Tibial artery (tissue), 4 donors: ENCODE measurements around the gene RAB1B.
"Not testable (repeated sequence)": the region's sequence is repeated elsewhere in the genome, so short reads cannot be mapped to it uniquely, and the experiment has no call there.

Experiments
- DNase-seq, 2 donors: peaks; one replicate each; pipeline ENCODE4 v3.0.0-alpha.2; 2019
- H3K27ac ChIP-seq, 2 donors: fragments of 200-600 bp; sonication (generic) in 1 of 2; 1 replicate in 1 of 2; 2 replicates in 1 of 2; pipeline ENCODE4 v1.5.1; 2018 to 2019; ENCODE audit warnings: mild to moderate bottlenecking in 1 of 2
- H3K27me3 ChIP-seq, 2 donors: fragments of 200-600 bp; sonication (generic) in 1 of 2; one replicate each; pipeline versions ENCODE4 v1.5.1 to v1.6.0; 2016 to 2019
- H3K36me3 ChIP-seq, 3 donors: fragments of 200-600 bp; sonication (generic) in 2 of 3; one replicate each; pipeline ENCODE4 v1.5.1; 2016 to 2019; ENCODE audit warnings: mild to moderate bottlenecking in 2 of 3
- H3K4me1 ChIP-seq, 4 donors: fragments of 200-600 bp; sonication (generic) in 2 of 4; 1 replicate in 3 of 4; 2 replicates in 1 of 4; pipeline ENCODE4 v1.5.1; 2016 to 2019
- H3K4me3 ChIP-seq, 2 donors: fragments of 200-600 bp; sonication (generic) in 1 of 2; 1 replicate in 1 of 2; 2 replicates in 1 of 2; pipeline ENCODE4 v1.5.1; 2018 to 2019; ENCODE audit warnings: mild to moderate bottlenecking in 2 of 2
- H3K9me3 ChIP-seq, 3 donors: fragments of 200-600 bp; sonication (generic) in 1 of 3; one replicate each; pipeline ENCODE4 v1.5.1; 2016 to 2019
- intact Hi-C: fragments of 100-400 bp; cut with DNase I; formaldehyde crosslinking; loops from one replicate; pipeline ENCODE4 v1.15.0; 2023; ENCODE audit warnings: low total_unique reads
- TF ChIP-seq, protein P1 (sequence below), 2 experiments: fragments of 200-600 bp in 1 of 2; fragments of 450-650 bp in 1 of 2; IDR thresholded peaks; one replicate each; pipeline ENCODE4 v1.5.1; 2017 to 2019; ENCODE audit warnings: antibody characterized with exemption in 2 of 2, mild to moderate bottlenecking in 1 of 2, moderate library complexity in 1 of 2

RAB1B gene

GRCh38 chr11:66310324-66310723 lies 41.9 kb downstream of the RAB1B start:
- peaks cover 0 to 16% of the 10 kb centered on the region in 2 donors for H3K27me3 ChIP-seq
- DNase-seq: no peak
- H3K9me3 ChIP-seq: no peaks in the 10 kb centered on the region
- no peaks in the 10 kb centered on the region for H3K36me3 ChIP-seq
- H3K27ac ChIP-seq: no peak overlapping the region
- TF ChIP-seq, protein P1, sequence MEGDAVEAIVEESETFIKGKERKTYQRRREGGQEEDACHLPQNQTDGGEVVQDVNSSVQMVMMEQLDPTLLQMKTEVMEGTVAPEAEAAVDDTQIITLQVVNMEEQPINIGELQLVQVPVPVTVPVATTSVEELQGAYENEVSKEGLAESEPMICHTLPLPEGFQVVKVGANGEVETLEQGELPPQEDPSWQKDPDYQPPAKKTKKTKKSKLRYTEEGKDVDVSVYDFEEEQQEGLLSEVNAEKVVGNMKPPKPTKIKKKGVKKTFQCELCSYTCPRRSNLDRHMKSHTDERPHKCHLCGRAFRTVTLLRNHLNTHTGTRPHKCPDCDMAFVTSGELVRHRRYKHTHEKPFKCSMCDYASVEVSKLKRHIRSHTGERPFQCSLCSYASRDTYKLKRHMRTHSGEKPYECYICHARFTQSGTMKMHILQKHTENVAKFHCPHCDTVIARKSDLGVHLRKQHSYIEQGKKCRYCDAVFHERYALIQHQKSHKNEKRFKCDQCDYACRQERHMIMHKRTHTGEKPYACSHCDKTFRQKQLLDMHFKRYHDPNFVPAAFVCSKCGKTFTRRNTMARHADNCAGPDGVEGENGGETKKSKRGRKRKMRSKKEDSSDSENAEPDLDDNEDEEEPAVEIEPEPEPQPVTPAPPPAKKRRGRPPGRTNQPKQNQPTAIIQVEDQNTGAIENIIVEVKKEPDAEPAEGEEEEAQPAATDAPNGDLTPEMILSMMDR (IDR thresholded peaks at IDR 0.05): no peak
- H3K4me3 ChIP-seq: no peak overlapping the region
- H3K4me1 ChIP-seq: peaks cover 0 to 16% (median 10%) of the 10 kb centered on the region in 4 donors
- intact Hi-C loops: loop anchor here (1.0 to 5.0 kb wide), 3 partner anchors 18 to 77 kb away; partner anchors contain the start of genes B4GAT1 and BRMS1

DNA sequence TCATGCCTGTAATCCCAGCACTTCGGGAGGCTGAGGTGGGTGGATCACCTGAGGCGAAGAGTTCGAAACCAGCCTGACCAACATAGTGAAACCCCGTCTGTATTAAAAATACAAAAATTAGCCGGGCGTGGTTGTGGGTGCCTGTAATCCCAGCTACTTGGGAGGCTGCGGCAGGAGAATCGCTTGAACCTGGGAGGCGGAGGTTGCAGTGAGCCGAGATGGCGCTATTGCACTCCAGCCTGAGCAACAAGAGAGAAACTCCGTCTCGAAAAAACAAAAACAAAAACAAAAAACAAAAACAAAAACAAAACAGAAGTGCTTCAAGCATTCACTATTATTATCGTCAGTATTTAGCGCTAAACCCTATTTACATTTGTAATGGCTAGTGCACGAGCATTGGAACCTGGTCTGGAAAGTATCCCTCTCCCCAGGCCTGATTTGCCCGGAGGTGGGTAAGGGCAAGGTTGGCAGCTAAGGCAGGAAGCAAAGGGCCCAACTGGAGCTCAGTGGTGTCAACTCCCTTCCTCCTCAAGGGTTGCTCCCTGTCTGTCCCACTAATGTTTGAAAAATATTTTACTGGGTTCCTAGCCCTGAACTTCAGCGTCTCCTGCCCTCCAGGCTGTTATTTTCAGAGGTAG lies 42.5 kb downstream of the RAB1B start:
- not testable (repeated sequence) for DNase-seq, H3K36me3 ChIP-seq, H3K9me3 ChIP-seq, H3K4me3 ChIP-seq, H3K27ac ChIP-seq
- Histone ChIP-seq H3K27me3 (peaks cover 0 to 22% of the 10 kb centered on the region in 2 donors), H3K4me1 (peaks cover 0 to 19% (median 12%) of the 10 kb centered on the region in 4 donors)
- intact Hi-C loops: loop anchor here (1.0 to 5.0 kb wide), 3 partner anchors 17 to 76 kb away; partner anchors contain the start of genes B4GAT1 and BRMS1

GRCh38 chr11:66311470-66311964 lies 43.1 kb downstream of the RAB1B start:
- Histone ChIP-seq H3K4me3 (peak overlapping the region; percentile 49 to 58), H3K4me1 (peaks cover 0 to 25% (median 18%) of the 10 kb centered on the region in 4 donors), H3K36me3 (no peaks in the 10 kb centered on the region), H3K27me3 (peaks cover 0 to 28% of the 10 kb centered on the region in 2 donors), H3K27ac (peak overlapping the region; percentile 45 to 67), H3K9me3 (no peaks in the 10 kb centered on the region)
- no peak for DNase-seq
- intact Hi-C loops: loop anchor here (5.0 kb wide), 2 partner anchors 36 to 76 kb away; partner anchors contain the start of genes B4GAT1 and BRMS1
- TF ChIP-seq, protein P1 (IDR thresholded peaks at IDR 0.05): no peak

- Histone ChIP-seq H3K4me3 (peak overlapping the region; percentile 49 to 58), H3K4me1 (peaks cover 0 to 30% (median 24%) of the 10 kb centered on the region in 4 donors), H3K36me3 (no peaks in the 10 kb centered on the region), H3K27ac (peak overlapping the region; percentile 45 to 67), H3K27me3 (peaks cover 0 to 33% of the 10 kb centered on the region in 2 donors), H3K9me3 (no peaks in the 10 kb centered on the region)
- intact Hi-C loops: loop anchor here (5.0 kb wide), 2 partner anchors 35 to 75 kb away; partner anchors contain the start of genes B4GAT1 and BRMS1
- DNase-seq: peak; percentile 91 to 95
- TF ChIP-seq, protein P1 (IDR thresholded peaks at IDR 0.05): peak; percentile 89 to 92
These were observed 43.6 kb downstream of the RAB1B start for GRCh38 chr11:66311965-66312548.

- Histone ChIP-seq H3K36me3 (no peaks in the 10 kb centered on the region), H3K4me3 (peak overlapping the region; percentile 49 to 58), H3K27ac (peak overlapping the region; percentile 57 to 69), H3K27me3 (peaks cover 0 to 39% of the 10 kb centered on the region in 2 donors), H3K9me3 (no peaks in the 10 kb centered on the region), H3K4me1 (peaks cover 0 to 37% (median 31%) of the 10 kb centered on the region in 4 donors)
- TF ChIP-seq, protein P1 (IDR thresholded peaks at IDR 0.05): no peak
- intact Hi-C loops: loop anchor here (5.0 kb wide), 2 partner anchors 35 to 75 kb away; partner anchors contain the start of genes B4GAT1 and BRMS1
- DNase-seq: peak; percentile 99
These were observed 44.3 kb downstream of the RAB1B start for GRCh38 chr11:66312549-66313320.
